COLO668 (cell line): Measurements from ENCODE around the gene PARD3.
"Not testable (repeated sequence)": the region's sequence is repeated elsewhere in the genome, so short reads cannot be mapped to it uniquely, and the experiment has no call there.

Experiments
- DNase-seq: peaks from one replicate; lab custom pipeline; 2025; ENCODE audit not compliant: unreplicated experiment; lab: John Stamatoyannopoulos, UW

The PARD3 gene

DNA sequence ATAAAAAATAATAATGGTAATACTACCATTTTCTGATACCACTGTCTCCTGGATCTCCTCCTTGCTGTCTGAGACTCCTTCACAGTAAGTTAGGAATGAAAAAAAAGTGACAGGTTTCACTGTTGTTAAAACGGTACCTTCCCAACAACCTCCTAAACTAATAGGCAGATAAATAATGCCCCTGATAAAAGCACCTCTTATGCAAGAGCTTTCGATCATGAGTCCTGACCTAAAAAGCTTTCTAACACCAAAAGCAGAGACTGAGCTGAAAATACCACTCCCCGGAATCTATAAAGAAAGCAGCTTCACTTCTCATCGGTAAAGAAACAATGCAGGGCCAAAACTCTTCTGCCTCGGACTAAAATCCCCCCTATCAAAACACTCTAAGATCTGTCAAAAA is 14.5 kb downstream of the PARD3 start:
- no peak for DNase-seq

DNA sequence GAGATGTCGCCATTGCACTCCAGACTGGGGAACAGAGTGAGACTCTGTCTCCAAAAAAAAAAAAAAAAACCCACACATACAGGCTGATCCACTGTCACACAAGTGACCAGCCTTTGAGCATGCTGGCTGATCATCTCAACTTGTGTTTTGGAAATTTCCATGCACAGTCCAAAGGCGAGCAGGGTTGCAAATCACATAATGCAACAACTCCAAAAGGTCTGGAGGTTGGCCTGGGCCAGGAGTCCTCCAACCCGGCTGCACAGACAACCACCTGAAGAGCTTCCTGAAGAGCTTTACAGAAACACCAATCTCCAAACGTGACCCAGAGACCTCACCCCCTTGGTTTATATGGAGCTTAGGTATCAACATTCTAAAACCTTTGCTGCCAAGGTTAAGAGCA is 16.4 kb downstream of the PARD3 start:
- DNase-seq: no peak

DNA sequence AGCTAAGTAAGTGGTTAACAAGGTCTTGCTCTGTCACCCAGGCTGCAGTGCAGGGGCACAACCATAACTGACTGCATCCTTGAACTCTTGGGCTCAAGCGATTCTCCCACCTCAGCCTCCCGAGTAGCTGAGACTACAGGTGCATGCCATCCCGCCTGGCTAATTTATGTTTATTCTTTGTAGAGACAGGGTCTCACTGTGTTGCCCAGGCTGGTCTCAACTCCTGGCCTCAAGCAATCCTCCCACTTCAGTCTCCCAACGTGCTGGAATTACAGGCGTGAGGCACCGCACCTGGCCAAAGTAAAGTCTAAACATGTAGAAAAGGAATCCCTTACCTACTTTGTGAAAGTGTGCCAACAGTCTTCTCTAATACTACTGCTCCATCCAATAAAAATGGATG is 17.9 kb downstream of the PARD3 start:
- no peak for DNase-seq

DNA sequence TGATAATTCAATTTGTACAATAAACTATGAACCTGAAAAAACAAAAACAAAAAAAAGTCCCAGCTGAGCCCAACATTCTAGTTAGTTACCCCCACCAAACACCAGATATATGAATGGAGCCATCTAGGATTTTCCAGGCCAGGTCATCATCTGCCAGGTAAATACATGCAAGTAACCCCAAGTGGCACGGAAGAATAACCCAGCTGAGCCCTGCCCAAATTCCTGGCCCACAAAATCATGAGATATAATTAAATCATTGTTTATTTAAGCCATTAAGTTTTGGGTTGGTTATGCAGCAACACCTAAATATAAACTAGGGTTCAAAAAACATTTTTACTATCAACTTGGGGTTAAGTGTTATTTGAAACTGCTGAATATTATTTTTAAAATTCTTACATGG is 19.0 kb downstream of the PARD3 start:
- DNase-seq: no peak

DNA sequence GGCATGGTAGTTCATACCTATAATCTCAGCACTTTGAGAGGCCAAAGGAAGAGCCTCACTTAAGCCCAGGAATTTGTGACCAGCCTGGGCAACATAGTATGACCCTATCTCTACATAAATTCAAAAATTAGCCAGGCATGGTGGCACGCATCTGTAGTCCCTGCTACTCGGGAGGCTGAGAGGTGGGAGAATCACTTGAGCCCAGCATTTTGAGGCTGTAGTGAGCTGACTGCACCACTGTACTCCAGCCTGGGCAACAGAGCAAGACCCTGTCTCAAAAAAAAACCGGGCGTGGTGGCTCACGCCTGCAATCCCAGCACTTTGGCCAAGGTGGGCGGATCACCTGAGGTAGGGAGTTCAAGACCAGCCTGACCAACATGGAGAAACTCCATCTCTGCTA is 19.8 kb downstream of the PARD3 start:
- no peak for DNase-seq

DNA sequence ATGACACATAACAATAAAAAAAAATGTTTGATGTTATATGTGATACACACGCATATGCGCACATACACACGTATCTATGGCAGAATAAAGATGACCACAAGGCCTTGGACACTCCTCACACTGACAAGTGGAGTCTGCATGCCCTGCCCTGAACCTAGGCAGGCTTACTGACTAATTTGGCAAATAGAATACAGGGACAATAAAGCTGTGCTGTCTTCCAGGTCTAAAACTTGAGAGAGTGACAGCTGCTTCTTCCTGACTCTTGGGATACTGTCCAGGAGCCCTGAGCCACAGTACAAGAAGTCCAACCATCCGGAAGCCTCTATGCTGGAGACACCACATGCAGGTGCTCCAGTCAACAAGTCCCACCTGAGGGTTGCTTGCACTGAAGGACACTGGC is 20.3 kb downstream of the PARD3 start:
- no peak for DNase-seq

DNA sequence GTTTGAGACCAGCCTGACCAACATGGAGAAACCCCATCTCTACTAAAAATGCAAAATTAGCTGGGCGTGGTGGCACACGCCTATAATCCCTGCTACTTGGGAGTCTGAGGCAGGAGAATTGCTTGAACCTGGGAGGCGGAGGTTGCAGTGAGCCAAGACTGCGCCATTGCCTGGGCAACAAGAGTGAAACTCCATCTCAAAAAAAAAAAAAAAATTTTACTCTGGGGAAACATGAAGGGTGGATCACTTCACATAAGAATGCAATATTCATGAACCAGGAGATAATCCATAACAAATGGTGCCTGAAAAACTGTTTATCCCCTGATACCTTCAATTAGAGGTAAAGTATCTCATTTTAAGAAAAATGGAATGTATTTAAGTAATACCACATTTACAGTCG is 21.5 kb downstream of the PARD3 start:
- not testable (repeated sequence) for DNase-seq

DNA sequence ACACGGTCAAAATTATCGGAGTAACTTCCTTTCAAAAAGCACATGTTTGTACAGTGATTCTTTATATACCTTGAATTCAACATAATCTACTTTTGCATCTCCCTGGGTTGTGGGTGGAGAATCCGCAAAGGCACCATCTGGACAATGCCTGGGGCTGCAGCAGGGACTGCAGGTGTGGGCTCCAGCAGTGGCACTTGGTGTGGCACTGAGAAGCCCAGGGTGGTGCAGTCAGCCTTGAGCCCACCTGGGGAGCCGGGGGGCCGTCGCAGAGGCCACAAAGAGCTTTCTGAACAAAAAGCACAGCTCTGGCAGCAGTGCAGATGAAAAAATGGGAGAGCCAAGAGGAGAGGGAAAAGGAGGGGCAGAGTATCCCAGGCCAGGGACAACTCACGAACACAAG is 22.2 kb downstream of the PARD3 start:
- no peak for DNase-seq

DNA sequence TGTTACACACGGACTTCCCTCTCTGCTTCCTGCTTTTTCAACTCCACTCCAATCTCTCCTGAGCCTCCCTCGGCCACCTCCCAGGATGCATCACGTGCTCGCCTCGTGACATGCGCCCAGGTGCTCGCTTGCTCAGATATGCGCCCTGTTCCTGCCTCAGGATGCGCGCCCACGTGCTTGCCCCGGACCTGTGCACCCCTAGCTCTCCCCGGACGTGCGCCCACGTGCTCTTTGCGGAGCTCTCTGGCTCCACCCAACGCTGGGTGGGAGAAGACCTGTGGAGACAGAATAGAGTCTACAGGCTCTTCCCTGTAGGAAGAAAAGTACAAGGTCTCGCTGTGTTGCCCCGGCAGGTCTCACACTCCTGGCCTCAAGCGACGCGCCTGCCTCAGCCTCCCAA is 23.1 kb downstream of the PARD3 start:
- DNase-seq: no peak

DNA sequence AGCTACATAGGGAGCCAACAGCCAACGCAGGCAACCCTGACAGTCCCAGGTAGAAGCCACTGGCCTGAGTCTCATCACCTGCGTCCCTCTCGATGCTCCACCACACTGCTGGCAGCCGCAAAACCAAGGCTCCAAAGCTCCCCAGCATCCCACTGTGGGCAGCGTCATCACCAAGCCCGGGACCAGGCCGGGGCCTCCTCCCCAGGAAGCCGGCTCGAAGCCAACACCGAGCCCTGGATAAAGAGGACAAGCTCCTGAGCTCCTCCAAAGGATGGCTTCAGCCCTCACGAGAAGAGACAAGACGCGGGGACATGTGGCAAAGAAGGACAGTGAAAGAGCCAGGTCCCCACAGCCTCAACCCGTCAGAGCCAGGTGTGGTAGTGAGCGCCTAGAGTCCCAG is 23.9 kb downstream of the PARD3 start:
- DNase-seq: no peak

DNA sequence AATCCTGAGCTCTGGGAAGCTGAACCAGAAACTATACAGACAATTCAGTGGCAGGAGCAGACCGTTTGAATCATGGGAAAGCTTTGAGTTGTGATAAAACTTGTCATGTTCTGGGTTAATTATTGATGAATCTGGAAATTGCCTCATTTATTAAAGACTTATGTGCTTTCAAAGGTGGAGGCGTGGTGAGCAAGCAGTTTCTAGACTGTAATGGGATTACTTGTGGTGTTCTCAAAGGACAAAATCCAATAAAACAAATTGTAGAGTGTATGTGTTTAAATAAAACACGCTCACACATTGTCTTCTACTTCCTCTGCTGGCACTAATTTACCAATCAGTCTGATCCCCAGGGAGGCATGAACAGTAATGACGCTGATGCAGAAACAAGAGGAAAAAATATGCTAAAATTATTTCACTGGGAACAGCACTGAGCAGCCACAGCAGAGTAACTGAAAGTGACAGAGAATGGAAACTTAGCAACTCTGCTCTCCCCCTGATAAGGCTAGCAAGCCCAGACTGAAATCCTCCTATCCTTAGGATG is 25.1 kb downstream of the PARD3 start:
- no peak for DNase-seq

DNA sequence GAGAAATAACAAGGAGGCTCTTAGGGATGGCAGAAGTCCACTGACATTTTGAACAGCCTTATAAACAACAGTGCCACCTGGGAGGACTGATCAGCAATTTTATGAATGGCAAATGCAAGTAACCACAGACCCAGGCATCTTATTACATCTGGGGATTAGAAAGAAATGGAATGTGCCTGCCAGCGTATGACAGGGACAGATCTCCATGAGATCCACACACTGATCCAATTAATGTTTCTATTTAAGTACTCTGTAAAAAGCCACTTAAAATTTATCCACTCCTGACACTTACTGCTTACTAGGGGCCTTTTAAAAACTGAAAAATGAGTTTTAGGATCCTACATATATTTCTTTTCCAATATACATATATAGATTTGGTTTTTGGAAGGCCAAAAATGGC is 28.6 kb downstream of the PARD3 start:
- DNase-seq: no peak

DNA sequence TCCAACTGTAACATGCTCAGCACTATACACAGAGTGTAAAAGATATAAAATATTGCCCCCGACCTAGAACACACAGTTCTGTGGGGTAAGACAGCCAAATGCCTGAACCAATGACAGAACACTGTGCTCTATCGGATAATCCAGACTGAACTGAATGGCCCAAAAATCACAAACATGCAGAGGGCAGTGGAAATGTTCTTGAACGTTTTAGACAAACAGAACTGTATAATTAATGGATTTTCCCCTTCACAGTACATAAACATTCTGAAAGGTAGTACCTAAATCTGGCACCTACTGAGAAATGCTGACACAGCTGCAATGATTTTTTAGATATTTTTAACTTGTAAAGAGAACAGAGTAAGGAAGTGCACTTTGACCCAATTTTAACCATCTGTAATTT is 33.4 kb downstream of the PARD3 start:
- DNase-seq: no peak

DNA sequence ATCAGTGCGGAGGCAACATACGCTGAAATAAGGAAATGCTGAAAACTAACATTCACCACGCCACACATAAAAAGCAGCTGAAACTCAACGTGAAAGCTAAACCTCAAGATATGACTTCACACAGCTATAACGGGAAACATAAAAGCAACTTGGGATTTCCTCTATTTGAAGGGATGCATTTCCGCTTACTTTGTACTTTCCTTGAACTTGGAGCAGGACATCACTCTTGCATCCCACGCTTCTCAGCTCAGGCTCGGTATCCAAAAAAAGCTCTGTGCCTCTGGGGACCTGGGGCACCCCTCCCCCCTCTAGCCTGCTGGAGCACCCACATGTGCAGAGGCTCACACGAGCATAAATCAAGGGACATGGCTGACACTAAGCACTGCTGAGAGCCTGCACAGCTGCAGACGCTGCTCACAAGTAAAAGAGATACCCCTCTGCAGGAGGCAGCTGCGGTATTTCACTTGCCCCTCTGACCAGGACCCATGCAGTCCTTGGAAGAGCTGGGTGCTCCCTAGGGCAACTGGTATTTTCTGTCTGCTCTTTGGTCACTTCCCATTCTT is 34.2 kb downstream of the PARD3 start:
- DNase-seq: peak; percentile 39

DNA sequence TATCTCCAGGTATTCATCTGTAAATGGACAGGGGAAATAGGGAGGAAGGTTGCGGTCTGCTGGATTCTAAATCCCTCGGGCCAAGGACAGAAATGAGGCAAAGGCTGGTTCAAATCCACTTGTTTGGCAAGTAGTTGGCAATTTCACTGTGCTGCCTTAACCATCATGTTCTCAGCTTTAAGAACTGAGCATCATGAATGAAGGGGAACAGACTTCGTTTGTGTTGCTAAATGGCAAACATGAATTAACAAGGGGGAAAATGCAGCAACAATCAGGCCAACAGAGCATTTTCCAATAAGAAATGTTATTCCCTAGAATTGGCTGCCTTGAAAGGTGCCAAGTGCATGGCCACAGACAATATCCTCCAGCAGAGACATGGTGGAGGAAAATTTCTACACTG is 36.9 kb downstream of the PARD3 start:
- DNase-seq: no peak

DNA sequence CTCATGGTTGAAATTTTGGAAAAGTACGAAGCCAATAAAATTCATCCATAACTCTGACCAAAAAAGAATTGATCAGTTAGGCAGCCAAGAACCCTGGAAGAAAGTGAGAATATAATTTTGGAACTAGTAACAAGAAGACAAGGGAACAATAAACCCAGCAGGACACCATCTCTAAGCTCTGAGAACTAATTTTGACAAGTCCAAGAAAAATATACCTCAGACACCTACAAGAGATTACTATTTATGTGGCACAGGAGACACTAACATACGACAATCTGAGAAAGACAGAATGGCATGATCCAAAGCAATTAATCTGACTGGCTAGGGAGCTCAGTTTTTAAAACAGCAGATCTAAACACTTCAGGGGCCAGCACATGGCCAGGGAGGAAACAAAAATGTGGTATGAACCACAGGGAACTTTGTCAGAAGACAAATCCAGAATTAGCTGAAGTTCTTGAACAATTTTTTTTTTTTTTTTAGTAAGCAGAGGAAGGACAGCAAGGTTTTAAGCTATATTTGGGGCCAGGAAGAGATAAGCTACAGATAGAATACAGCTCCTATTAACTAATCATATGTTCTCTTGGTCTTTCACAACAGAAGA is 38.9 kb downstream of the PARD3 start:
- DNase-seq: no peak

DNA sequence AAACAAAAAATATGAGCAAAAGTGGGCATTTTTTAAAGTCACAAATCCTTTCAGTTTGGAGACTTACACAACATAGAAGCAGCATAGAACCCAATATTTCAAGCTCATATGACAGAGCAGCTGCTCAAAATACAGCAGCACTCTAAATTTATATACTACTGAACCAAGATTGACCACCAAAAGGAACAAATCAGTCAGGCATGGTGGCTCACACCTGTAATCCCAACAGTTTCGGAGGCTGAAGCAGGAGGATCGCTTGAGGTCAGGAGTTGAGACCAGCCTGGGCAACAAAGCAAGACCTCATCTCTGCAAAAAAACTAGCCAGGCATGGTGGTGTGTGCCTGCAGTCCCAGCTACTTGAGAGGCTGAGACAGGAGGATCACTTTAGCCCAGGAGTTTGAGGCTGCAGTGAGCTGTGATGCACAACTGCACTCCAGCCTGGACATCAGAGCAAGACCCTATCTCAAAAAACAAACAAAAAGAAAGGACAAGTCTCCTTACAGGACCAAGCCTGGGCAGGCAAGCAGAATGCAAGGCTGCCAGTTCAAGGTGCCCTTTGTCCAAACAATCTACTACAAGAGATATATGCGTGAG is 40.0 kb downstream of the PARD3 start:
- no peak for DNase-seq

DNA sequence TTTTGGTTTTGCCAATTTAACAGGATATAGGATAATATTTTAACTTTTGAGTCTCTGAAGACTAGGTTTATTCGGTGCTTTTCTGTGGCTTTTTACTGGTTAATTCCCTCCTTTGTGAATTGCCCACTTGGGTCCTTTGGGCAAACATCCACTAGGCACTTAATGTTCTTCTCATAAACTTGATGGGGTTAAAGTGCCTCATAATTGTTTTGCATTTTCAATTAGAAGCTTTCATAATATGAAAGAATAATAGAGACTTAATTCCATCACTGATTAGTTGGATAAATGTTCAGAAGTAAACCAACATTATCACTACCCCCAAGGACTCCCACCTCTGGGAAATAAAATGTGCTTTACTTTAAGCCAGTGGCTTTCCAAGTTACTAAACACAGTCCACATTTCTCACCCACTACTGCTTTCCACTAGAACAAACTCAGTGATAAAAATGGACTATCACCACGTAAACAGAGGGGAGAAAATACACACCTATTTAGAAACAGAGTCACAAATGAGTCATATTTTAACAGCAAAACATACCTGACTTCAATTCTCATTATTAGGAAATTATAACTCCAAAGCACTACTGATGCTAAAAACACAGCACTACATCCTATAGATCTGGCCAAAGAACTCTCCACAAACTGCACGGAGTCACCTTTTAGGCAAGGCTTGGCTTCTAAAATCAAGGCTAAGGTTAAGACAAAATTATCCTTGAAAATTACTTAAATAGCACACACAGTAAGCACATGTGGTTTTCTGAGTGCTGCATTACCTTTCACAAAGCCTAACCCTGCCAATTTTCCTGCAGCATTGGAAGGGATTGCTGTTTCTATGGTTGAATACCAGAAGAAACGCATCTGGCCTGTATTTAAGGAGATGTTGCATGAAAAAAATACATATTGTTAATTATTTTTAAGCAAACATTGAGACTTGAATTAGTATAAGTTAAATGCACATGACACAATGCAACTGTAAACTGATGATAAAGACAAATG is 41.2 kb downstream of the PARD3 start:
- DNase-seq: no peak

DNA sequence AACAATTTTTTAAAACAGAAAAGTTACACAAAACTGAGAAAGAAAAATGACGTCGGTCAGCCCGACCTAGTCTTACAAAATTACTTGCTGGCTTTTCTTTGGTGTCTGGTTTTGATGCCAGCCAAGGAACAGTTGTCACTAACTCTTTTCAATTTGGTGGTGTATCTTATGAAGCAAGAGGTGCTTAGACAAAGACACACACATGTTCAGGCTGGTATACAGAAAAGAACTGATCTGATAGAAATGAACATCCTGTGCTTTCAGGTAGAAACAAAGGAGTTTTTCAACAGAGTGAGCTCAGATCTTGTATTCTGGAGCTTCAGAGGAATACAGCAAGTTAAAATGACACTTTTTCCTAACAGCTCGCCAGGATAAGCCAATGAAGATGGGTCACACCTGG is 43.6 kb downstream of the PARD3 start:
- no peak for DNase-seq

DNA sequence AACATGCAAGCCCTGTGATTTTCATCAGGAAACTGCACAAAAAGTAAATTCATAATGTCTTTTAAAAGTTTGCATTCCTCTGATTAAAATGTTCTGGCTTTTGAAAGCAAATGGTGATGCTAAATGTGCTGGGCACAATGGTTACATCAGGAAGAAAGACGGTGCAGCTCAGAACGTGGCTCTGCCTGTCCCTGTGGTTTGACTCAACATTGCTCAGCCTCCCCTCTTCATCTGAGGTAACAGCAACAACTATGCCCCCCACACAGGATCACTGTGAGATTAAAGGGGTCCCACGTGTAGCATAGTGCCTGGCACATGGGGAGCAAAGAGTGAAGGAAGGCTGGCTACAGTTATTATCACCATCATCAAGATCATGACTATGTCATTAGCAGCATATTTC is 44.0 kb downstream of the PARD3 start:
- no peak for DNase-seq

DNA sequence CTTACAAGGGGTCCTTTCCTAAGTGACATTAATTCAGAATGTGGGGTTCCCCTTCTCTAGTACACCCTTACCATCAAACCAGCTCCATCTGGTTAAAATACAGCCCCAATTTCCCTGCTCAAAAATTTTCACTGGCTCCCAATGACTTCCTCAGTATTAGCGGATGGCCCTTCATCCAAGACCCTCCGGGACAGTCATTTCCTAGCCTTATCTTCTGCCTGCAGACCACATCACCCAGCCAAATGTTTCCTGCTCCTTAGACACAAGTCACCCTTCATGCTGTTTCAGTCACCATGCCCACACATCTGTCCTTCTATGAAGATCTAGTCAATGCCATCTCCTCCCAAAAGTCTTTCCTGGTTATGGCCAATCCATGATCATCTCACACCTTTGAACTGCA is 45.2 kb downstream of the PARD3 start:
- DNase-seq: no peak

DNA sequence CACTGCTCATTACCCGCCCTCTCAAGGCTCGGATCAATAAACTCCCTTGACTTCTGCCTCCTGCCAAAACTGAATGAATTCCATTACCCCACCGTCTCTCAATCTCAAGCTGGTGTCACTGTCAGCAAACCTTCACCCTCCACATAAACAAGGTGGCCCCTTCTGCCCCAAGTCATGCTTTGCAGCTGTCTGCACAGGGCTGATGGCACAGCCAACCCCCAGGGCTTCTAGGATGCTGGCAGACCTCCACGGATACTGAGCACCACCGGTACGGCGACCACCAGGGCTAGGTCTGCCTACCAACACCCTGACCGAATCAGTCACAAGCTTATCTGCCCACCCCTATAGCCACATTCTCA is 46.1 kb downstream of the PARD3 start:
- DNase-seq: no peak
